Stomach (tissue), 4 donors: ENCODE results near the gene AOC1.

ENCODE experiments used
- EP300 ChIP-seq: sonication (generic); formaldehyde crosslinking; IDR thresholded peaks from one replicate; pipeline ENCODE4 v1.6.1; 2017; ENCODE audit warnings: antibody characterized with exemption
- POLR2A ChIP-seq, 4 donors: fragments of 450-650 bp; IDR thresholded peaks; one replicate each; pipeline ENCODE4 v1.6.1; 2016; ENCODE audit warnings: antibody characterized with exemption in 4 of 4, control low read depth in 2 of 4, mild to moderate bottlenecking in 1 of 4, moderate library complexity in 1 of 4
- TF ChIP-seq, protein P1 (sequence below), 7 experiments: fragments of 450-650 bp in 4 of 7; fragments of 200-600 bp in 3 of 7; sonication (generic) in 3 of 7; IDR thresholded peaks; one replicate each; pipeline ENCODE4 v1.5.1; 2016 to 2019; ENCODE audit warnings: antibody characterized with exemption in 7 of 7, control low read depth in 2 of 7, mild to moderate bottlenecking in 1 of 7

DNA sequence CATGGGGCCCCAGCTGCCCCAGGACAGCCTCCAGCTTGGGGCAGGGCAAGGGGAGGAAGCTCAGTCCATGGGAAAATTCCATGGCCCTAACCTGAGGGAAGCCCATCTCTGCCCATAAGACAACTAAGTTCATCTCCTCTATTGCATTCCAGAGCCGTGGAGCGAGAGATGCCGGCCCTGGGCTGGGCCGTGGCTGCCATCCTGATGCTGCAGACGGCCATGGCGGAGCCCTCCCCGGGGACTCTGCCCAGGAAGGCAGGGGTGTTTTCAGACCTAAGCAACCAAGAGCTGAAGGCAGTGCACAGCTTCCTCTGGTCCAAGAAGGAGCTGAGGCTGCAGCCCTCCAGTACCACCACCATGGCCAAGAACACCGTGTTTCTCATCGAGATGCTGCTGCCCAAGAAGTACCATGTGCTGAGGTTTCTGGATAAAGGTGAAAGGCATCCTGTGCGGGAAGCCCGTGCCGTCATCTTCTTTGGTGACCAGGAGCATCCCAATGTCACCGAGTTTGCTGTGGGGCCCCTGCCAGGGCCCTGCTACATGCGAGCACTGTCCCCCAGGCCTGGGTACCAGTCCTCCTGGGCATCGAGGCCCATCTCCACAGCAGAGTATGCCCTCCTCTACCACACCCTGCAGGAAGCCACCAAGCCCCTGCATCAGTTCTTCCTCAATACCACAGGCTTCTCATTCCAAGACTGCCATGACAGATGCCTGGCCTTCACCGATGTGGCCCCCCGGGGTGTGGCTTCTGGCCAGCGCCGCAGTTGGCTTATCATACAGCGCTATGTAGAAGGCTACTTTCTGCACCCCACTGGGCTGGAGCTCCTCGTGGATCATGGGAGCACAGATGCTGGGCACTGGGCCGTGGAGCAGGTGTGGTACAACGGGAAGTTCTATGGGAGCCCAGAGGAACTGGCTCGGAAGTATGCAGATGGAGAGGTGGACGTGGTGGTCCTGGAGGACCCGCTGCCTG lies 4.3 kb downstream of the AOC1 start:
- TF ChIP-seq EP300 (no peak), POLR2A (IDR thresholded peaks at IDR 0.05) (no peak)
- TF ChIP-seq, protein P1, sequence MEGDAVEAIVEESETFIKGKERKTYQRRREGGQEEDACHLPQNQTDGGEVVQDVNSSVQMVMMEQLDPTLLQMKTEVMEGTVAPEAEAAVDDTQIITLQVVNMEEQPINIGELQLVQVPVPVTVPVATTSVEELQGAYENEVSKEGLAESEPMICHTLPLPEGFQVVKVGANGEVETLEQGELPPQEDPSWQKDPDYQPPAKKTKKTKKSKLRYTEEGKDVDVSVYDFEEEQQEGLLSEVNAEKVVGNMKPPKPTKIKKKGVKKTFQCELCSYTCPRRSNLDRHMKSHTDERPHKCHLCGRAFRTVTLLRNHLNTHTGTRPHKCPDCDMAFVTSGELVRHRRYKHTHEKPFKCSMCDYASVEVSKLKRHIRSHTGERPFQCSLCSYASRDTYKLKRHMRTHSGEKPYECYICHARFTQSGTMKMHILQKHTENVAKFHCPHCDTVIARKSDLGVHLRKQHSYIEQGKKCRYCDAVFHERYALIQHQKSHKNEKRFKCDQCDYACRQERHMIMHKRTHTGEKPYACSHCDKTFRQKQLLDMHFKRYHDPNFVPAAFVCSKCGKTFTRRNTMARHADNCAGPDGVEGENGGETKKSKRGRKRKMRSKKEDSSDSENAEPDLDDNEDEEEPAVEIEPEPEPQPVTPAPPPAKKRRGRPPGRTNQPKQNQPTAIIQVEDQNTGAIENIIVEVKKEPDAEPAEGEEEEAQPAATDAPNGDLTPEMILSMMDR (IDR thresholded peaks at IDR 0.05), result no peak
